ENCODE data around the gene SPIN4. TPM values are rescaled to one million over a fixed set of nuclear protein-coding genes. Genes with fewer than 3 reads are reported as not detected.
A peak's percentile ranks its signal among the peaks of the same experiment; 100 is the strongest.

SPIN4 gene
- total RNA-seq, 1 experiment from 2014 or later = 14.1 TPM

DNA sequence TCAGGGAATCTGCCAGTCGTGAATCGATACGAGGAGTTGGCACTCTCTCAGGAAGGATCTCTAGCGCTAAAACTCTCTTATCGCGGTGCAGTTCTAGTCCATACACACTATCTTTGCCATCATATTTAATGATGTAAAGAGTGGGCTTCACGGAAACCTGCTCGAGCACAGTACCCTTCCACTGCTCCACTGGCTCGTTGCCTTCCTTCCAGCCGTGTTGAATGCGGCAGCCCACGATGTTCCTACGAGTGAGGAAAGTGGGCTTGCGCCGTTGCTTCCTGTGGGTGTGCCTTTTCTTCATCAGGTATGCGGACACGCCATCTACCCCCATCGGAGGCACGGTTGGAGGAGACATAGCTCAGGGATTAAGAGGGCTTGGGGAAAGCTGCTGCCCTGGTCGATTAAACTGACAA, 661 bp downstream of the SPIN4 start:
- intact Hi-C loops (cut with micrococcal nuclease; ENCODE audit: unreplicated experiment) = loop anchor here (2.0 to 5.0 kb wide), 2 partner anchors 82 to 152 kb away; no protein-coding TSS in a partner anchor

DNA sequence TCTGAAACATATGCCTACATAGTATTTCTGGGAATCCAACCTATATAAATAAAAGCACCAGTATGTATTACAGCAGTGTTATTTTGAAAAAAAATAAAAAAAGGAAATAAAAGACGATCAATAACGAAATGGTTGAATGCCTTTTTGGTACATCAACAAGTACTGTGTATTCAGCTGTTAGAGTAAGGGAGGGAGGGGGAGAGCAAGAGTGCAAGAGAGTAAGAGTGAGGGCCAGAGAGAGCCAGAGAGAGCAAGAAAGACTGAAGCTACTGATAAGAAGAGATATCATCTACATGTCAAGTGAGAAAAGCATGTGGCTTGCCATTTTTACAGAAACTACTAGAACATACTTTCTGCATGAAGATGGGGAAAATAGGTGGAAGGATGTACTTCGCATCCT, 1.8 kb downstream of the SPIN4 start:
- no peaks in the 10 kb centered on the region for H3K36me3 ChIP-seq (ENCODE audit: control insufficient read depth, insufficient read depth, low read length)
- H3K27ac Mint-ChIP-seq (ENCODE audit: unreplicated experiment) = no peak overlapping the region

More for the DNA sequence above, 661 bp downstream of the SPIN4 start:
- no peaks in the 10 kb centered on the region for H3K4me1 ChIP-seq
- Mint-ChIP-seq H3K27me3 (ENCODE audit: insufficient read depth, unreplicated experiment) (no peaks in the 10 kb centered on the region), H3K27ac (ENCODE audit: unreplicated experiment) (peak overlapping the region; percentile 89), H3K36me3 (ENCODE audit: insufficient read depth, unreplicated experiment) (peaks cover 6% of the 10 kb centered on the region), H3K4me1 (ENCODE audit: low read depth, unreplicated experiment) (peaks cover 9% of the 10 kb centered on the region), H3K4me3 (ENCODE audit: unreplicated experiment) (peak overlapping the region; percentile 98), H3K9me3 (ENCODE audit: unreplicated experiment) (no peaks in the 10 kb centered on the region)
- ChIA-PET POLR2A (no interaction called here), CTCF (no interaction called here)
- H3K36me3 ChIP-seq (ENCODE audit: control insufficient read depth, insufficient read depth, low read length) = no peaks in the 10 kb centered on the region
- peak overlapping the region; percentile 67 for H3K4me3 ChIP-seq (ENCODE audit: low read depth, low read length)
- TF ChIP-seq, protein P1, sequence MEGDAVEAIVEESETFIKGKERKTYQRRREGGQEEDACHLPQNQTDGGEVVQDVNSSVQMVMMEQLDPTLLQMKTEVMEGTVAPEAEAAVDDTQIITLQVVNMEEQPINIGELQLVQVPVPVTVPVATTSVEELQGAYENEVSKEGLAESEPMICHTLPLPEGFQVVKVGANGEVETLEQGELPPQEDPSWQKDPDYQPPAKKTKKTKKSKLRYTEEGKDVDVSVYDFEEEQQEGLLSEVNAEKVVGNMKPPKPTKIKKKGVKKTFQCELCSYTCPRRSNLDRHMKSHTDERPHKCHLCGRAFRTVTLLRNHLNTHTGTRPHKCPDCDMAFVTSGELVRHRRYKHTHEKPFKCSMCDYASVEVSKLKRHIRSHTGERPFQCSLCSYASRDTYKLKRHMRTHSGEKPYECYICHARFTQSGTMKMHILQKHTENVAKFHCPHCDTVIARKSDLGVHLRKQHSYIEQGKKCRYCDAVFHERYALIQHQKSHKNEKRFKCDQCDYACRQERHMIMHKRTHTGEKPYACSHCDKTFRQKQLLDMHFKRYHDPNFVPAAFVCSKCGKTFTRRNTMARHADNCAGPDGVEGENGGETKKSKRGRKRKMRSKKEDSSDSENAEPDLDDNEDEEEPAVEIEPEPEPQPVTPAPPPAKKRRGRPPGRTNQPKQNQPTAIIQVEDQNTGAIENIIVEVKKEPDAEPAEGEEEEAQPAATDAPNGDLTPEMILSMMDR (IDR thresholded peaks at IDR 0.05; ENCODE audit: insufficient read depth in 1 of 2, low read depth in 1 of 2, low read length in 1 of 2, severe bottlenecking in 1 of 2, unreplicated experiment in 1 of 2) = no peak
- TSS peak; percentile 37 for BruUV-seq (replicated peaks)
- H3K27me3 ChIP-seq (replicated peaks; ENCODE audit: control insufficient read depth, insufficient read depth, low read length) = no peaks in the 10 kb centered on the region
- H3K9me3 ChIP-seq = no peaks in the 10 kb centered on the region
- DNase-seq = peak; percentile 19 to 35

DNA sequence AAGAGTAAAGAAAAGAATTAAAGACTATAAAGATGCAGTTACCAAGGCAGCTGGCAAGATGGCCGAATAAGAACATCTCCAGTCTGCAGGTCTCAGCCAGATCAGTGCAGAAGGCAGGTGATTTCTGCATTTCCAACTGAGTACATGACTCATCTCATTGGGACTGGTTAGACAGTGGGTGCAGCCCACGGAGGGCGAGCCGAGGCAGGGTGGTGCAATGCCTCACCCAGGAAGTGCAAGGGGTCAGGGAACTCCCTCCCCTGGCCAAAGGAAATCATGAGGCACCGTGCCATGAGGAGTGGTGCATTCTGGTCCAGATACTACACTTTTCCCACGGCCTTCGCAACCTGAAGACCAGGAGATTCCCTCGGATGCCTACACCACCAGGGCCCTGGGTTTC, 20.5 kb downstream of the SPIN4 start:
- Mint-ChIP-seq H3K9me3 (ENCODE audit: unreplicated experiment) (peaks cover 7% of the 10 kb centered on the region), H3K36me3 (ENCODE audit: insufficient read depth, unreplicated experiment) (no peaks in the 10 kb centered on the region), H3K27me3 (ENCODE audit: insufficient read depth, unreplicated experiment) (no peaks in the 10 kb centered on the region), H3K4me3 (ENCODE audit: unreplicated experiment) (no peak overlapping the region), H3K27ac (ENCODE audit: unreplicated experiment) (no peak overlapping the region), H3K4me1 (ENCODE audit: low read depth, unreplicated experiment) (no peaks in the 10 kb centered on the region)
- POLR2A ChIA-PET = no interaction called here
- Histone ChIP-seq H3K4me1 (no peaks in the 10 kb centered on the region), H3K27me3 (replicated peaks; ENCODE audit: control insufficient read depth, insufficient read depth, low read length) (no peaks in the 10 kb centered on the region), H3K36me3 (ENCODE audit: control insufficient read depth, insufficient read depth, low read length) (no peaks in the 10 kb centered on the region), H3K9me3 (no peaks in the 10 kb centered on the region), H3K4me3 (ENCODE audit: low read depth, low read length) (no peak overlapping the region)
- intact Hi-C loops (cut with micrococcal nuclease; ENCODE audit: unreplicated experiment) = no loop called here
- CTCF ChIA-PET = no interaction called here
- no peak for DNase-seq
- BruUV-seq (replicated peaks) = no TSS peak
- TF ChIP-seq, protein P1 (IDR thresholded peaks at IDR 0.05; ENCODE audit: insufficient read depth in 1 of 2, low read depth in 1 of 2, low read length in 1 of 2, severe bottlenecking in 1 of 2, unreplicated experiment in 1 of 2) = no peak

More for the DNA sequence above, 1.8 kb downstream of the SPIN4 start:
- intact Hi-C loops (cut with micrococcal nuclease; ENCODE audit: unreplicated experiment) = no loop called here
- peak overlapping the region; percentile 67; the same call in 1 of the 2 replicates for H3K4me3 ChIP-seq (ENCODE audit: low read depth, low read length)
- peak overlapping the region; percentile 98 for H3K4me3 Mint-ChIP-seq (ENCODE audit: unreplicated experiment)
- ChIA-PET CTCF (no interaction called here), POLR2A (no interaction called here)
- no TSS peak for BruUV-seq (replicated peaks)
- H3K27me3 Mint-ChIP-seq (ENCODE audit: insufficient read depth, unreplicated experiment) = no peaks in the 10 kb centered on the region
- no peaks in the 10 kb centered on the region for H3K9me3 Mint-ChIP-seq (ENCODE audit: unreplicated experiment)
- peaks cover 9% of the 10 kb centered on the region for H3K4me1 Mint-ChIP-seq (ENCODE audit: low read depth, unreplicated experiment)
- H3K27me3 ChIP-seq (replicated peaks; ENCODE audit: control insufficient read depth, insufficient read depth, low read length) = no peaks in the 10 kb centered on the region
- H3K9me3 ChIP-seq = no peaks in the 10 kb centered on the region
- DNase-seq = no peak
- H3K36me3 Mint-ChIP-seq (ENCODE audit: insufficient read depth, unreplicated experiment) = peaks cover 6% of the 10 kb centered on the region
- H3K4me1 ChIP-seq = no peaks in the 10 kb centered on the region
- TF ChIP-seq, protein P1 (IDR thresholded peaks at IDR 0.05; ENCODE audit: insufficient read depth in 1 of 2, low read depth in 1 of 2, low read length in 1 of 2, severe bottlenecking in 1 of 2, unreplicated experiment in 1 of 2) = no peak

All from Caco-2 (cell line).